ENCODE data around the gene ACTR8. TPM values are rescaled to one million over a fixed set of nuclear protein-coding genes. Genes with fewer than 3 reads are reported as not detected.

Gene ACTR8
- total RNA-seq, 1 experiment from 2014 or later: 47.5 TPM

- POLR2A ChIA-PET (ENCODE audit: unreplicated experiment): no interaction called here
- H4K20me1 ChIP-seq (ENCODE audit: low read length): no peaks in the 10 kb centered on the region
- BruUV-seq (replicated peaks): no TSS peak
- ATAC-seq (no peak), DNase-seq (no peak)
- H3K36me3 ChIP-seq (ENCODE audit: low read depth, low read length): no peaks in the 10 kb centered on the region
- no peak overlapping the region for H3K4me3 ChIP-seq (ENCODE audit: low read length)
- no peak overlapping the region for H3K9ac ChIP-seq (ENCODE audit: low read length)
- H3K27ac ChIP-seq (ENCODE audit: low read length): no peak overlapping the region
- no peaks in the 10 kb centered on the region for H3K79me2 ChIP-seq (ENCODE audit: low read length)
- no peaks in the 10 kb centered on the region for H3K9me3 ChIP-seq (ENCODE audit: low read length)
- intact Hi-C loops (cut with micrococcal nuclease): no loop called here
- H2AFZ ChIP-seq (ENCODE audit: low read length): no peak overlapping the region
- no peak overlapping the region for H3K4me2 ChIP-seq (ENCODE audit: low read length)
- no peak for TF ChIP-seq EZH2phosphoT487 (IDR thresholded peaks at IDR 0.05; ENCODE audit: borderline replicate concordance, low read length)
- TF ChIP-seq EZH2 (IDR thresholded peaks at IDR 0.05; ENCODE audit: low read length, unreplicated experiment): no peak
- no peak for TF ChIP-seq CTCF (conservative IDR thresholded peaks at IDR 0.05; ENCODE audit: low read depth, low read length)
- H3F3A ChIP-seq (ENCODE audit: low read length, unreplicated experiment): no peaks in the 10 kb centered on the region
- H3K27me3 ChIP-seq (ENCODE audit: low read length): no peaks in the 10 kb centered on the region
- H3K4me1 ChIP-seq (ENCODE audit: insufficient read depth, low read length): no peaks in the 10 kb centered on the region
- H3K9me2 ChIP-seq (replicated peaks; ENCODE audit: low read length): no peaks in the 10 kb centered on the region
- CTCF ChIA-PET: interaction anchor here (0.7 kb wide), 1 partner anchor 105 kb away, joined by 4 read pairs; no protein-coding TSS in a partner anchor
Measured at GRCh38 chr3:53823956-53824657, 57.8 kb downstream of the ACTR8 start.

GRCh38 chr3:53823026-53823955, 58.7 kb downstream of the ACTR8 start:
- BruUV-seq (replicated peaks): no TSS peak

More at GRCh38 chr3:53823026-53823955, 58.7 kb downstream of the ACTR8 start:
- no peaks in the 10 kb centered on the region for H3F3A ChIP-seq (ENCODE audit: low read length, unreplicated experiment)
- no peaks in the 10 kb centered on the region for H3K79me2 ChIP-seq (ENCODE audit: low read length)
- no peaks in the 10 kb centered on the region for H3K27me3 ChIP-seq (ENCODE audit: low read length)
- ATAC-seq (no peak), DNase-seq (no peak)
- no peak overlapping the region for H3K27ac ChIP-seq (ENCODE audit: low read length)
- CTCF ChIA-PET: no interaction called here
- no peaks in the 10 kb centered on the region for H3K9me3 ChIP-seq (ENCODE audit: low read length)
- POLR2A ChIA-PET (ENCODE audit: unreplicated experiment): no interaction called here
- H2AFZ ChIP-seq (ENCODE audit: low read length): no peak overlapping the region
- no peak overlapping the region for H3K9ac ChIP-seq (ENCODE audit: low read length)
- intact Hi-C loops (cut with micrococcal nuclease): no loop called here
- H4K20me1 ChIP-seq (ENCODE audit: low read length): no peaks in the 10 kb centered on the region
- H3K9me2 ChIP-seq (replicated peaks; ENCODE audit: low read length): no peaks in the 10 kb centered on the region
- H3K4me3 ChIP-seq (ENCODE audit: low read length): no peak overlapping the region
- H3K36me3 ChIP-seq (ENCODE audit: low read depth, low read length): no peaks in the 10 kb centered on the region
- no peaks in the 10 kb centered on the region for H3K4me1 ChIP-seq (ENCODE audit: insufficient read depth, low read length)
- TF ChIP-seq EZH2phosphoT487 (IDR thresholded peaks at IDR 0.05; ENCODE audit: borderline replicate concordance, low read length) (no peak), EZH2 (IDR thresholded peaks at IDR 0.05; ENCODE audit: low read length, unreplicated experiment) (no peak), CTCF (conservative IDR thresholded peaks at IDR 0.05; ENCODE audit: low read depth, low read length) (no peak)
- H3K4me2 ChIP-seq (ENCODE audit: low read length): no peak overlapping the region

Data from PC-3 (cell line).